Measurements from ENCODE around the gene MRPL36.

The MRPL36 gene

GRCh38 chr5:1820926-1821325, 21.3 kb upstream of the MRPL36 start:
- TF ChIP-seq GABPA (IDR thresholded peaks at IDR 0.05; ENCODE audit: low read depth) (no peak), REST (IDR thresholded peaks at IDR 0.05; ENCODE audit: insufficient replicate concordance, low read depth) (no peak), CTCF (IDR thresholded peaks at IDR 0.05; ENCODE audit: insufficient read depth, low read length) (no peak), POLR2AphosphoS5 (IDR thresholded peaks at IDR 0.05; ENCODE audit: low read depth) (no peak), SPI1 (IDR thresholded peaks at IDR 0.05; ENCODE audit: borderline replicate concordance, low read depth) (no peak)
- Histone ChIP-seq H3K27ac (replicated peaks) (no peak overlapping the region), H3K4me3 (replicated peaks; ENCODE audit: insufficient read depth, low read length) (no peak overlapping the region), H3K27me3 (ENCODE audit: insufficient read depth, poor library complexity, severe bottlenecking) (no peaks in the 10 kb centered on the region)
- no peak for DNase-seq (ENCODE audit: low read depth in 1 of 2, low spot score in 1 of 2)

GRCh38 chr5:1820381-1820780, 20.7 kb upstream of the MRPL36 start:
- no peak for DNase-seq (ENCODE audit: low read depth in 1 of 2, low spot score in 1 of 2)
- Histone ChIP-seq H3K27ac (replicated peaks) (no peak overlapping the region), H3K4me3 (replicated peaks; ENCODE audit: insufficient read depth, low read length) (no peak overlapping the region), H3K27me3 (ENCODE audit: insufficient read depth, poor library complexity, severe bottlenecking) (no peaks in the 10 kb centered on the region)
- TF ChIP-seq CTCF (IDR thresholded peaks at IDR 0.05; ENCODE audit: insufficient read depth, low read length) (no peak), GABPA (IDR thresholded peaks at IDR 0.05; ENCODE audit: low read depth) (no peak), SPI1 (IDR thresholded peaks at IDR 0.05; ENCODE audit: borderline replicate concordance, low read depth) (no peak), REST (IDR thresholded peaks at IDR 0.05; ENCODE audit: insufficient replicate concordance, low read depth) (no peak), POLR2AphosphoS5 (IDR thresholded peaks at IDR 0.05; ENCODE audit: low read depth) (no peak)

- no peak for DNase-seq (ENCODE audit: low read depth in 1 of 2, low spot score in 1 of 2)
- no peak for TF ChIP-seq POLR2AphosphoS5 (IDR thresholded peaks at IDR 0.05; ENCODE audit: low read depth)
- no peak for TF ChIP-seq GABPA (IDR thresholded peaks at IDR 0.05; ENCODE audit: low read depth)
- no peak for TF ChIP-seq SPI1 (IDR thresholded peaks at IDR 0.05; ENCODE audit: borderline replicate concordance, low read depth)
- no peak for TF ChIP-seq REST (IDR thresholded peaks at IDR 0.05; ENCODE audit: insufficient replicate concordance, low read depth)
- no peak for TF ChIP-seq CTCF (IDR thresholded peaks at IDR 0.05; ENCODE audit: insufficient read depth, low read length)
- Histone ChIP-seq H3K27ac (replicated peaks) (no peak overlapping the region), H3K4me3 (replicated peaks; ENCODE audit: insufficient read depth, low read length) (no peak overlapping the region), H3K27me3 (ENCODE audit: insufficient read depth, poor library complexity, severe bottlenecking) (no peaks in the 10 kb centered on the region)
Measured at GRCh38 chr5:1819458-1819857, 19.8 kb upstream of the MRPL36 start.

Measured in HL-60 (cell line).